HCT116 (cell line): Measurements from ENCODE around the gene HPX. TPM values are rescaled to one million over a fixed set of nuclear protein-coding genes. Genes with fewer than 3 reads are reported as not detected.

Experiments used
- ATAC-seq: fragments of 200-7000 bp; cut with Tn5 transposase; 2 replicates; pipeline ENCODE4 v1.9.1; 2020; ENCODE audit warnings: mild to moderate bottlenecking, moderate library complexity
- BruUV-seq: library from RNA; stranded (reverse); fragments of 400-500 nt; replicated peaks from 2 replicates; lab custom pipeline; 2021; lab: Mats Ljungman, UMichigan
- CTCF ChIA-PET: fragments of 300-600 bp; sonication (Branson Sonifier 250); formaldehyde crosslinking; loops from one replicate; lab custom pipeline; 2021; ENCODE audit warnings: antibody characterized with exemption; lab: Charles Lee
- POLR2A ChIA-PET: fragments of 300-600, 350-600 bp; sonication (Branson Sonifier 250); formaldehyde crosslinking; loops from one replicate; lab custom pipeline; 2021; ENCODE audit warnings: antibody characterized with exemption; lab: Charles Lee
- RAD21 ChIA-PET, 2 experiments: fragments of 300-600 bp; sonication (Branson Sonifier 250); formaldehyde crosslinking; loops; one replicate each; lab custom pipeline; 2023; ENCODE audit warnings: low total read pairs in 2 of 2; ENCODE audit not compliant: uncharacterized antibody in 2 of 2, unreplicated experiment in 2 of 2, low non-redundant PET in 1 of 2; lab: Charles Lee
- DNase-seq: peaks from one replicate; pipeline ENCODE4 v3.0.0-alpha.2; 2010; ENCODE audit warnings: low read depth, low spot score
- H2AFZ ChIP-seq: fragments of 200-600 bp; shearing (Covaris generic), sonication (generic); 2 replicates; pipeline ENCODE4 v1.6.1; 2017; ENCODE audit warnings: low read depth, mixed run types, mixed read lengths, antibody characterized with exemption, low read length; ENCODE audit not compliant: poor library complexity, severe bottlenecking
- H3K27ac ChIP-seq: 2 replicates; pipeline ENCODE4 v1.5.1; 2012; ENCODE audit warnings: low read depth, low read length
- H3K27me3 ChIP-seq: fragments of 200-600 bp; sonication (generic); 2 replicates; pipeline ENCODE4 v1.6.1; 2016; ENCODE audit warnings: mixed run types, low read length, mixed read lengths; ENCODE audit not compliant: insufficient read depth
- H3K36me3 ChIP-seq, 2 experiments: fragments of 200-500 bp in 1 of 2; fragments of 200-600 bp in 1 of 2; sonication (Bioruptor generic) in 1 of 2; sonication (generic) in 1 of 2; 2 replicates each; pipeline versions ENCODE4 v1.5.1 to v1.6.1; 2014 to 2016; ENCODE audit warnings: low read length in 2 of 2, inconsistent platforms in 1 of 2, mixed read lengths in 1 of 2, mixed run types in 1 of 2; ENCODE audit not compliant: insufficient read depth in 2 of 2, control insufficient read depth in 1 of 2
- H3K4me1 ChIP-seq, 2 experiments: fragments of 200-600 bp in 1 of 2; sonication (generic) in 1 of 2; 2 replicates each; pipeline versions ENCODE4 v1.5.1 to v1.6.1; 2012 to 2017; ENCODE audit warnings: low read length in 2 of 2, inconsistent platforms in 1 of 2, mild to moderate bottlenecking in 1 of 2, mixed read lengths in 1 of 2, mixed run types in 1 of 2, moderate library complexity in 1 of 2; ENCODE audit not compliant: insufficient read depth in 2 of 2, control insufficient read depth in 1 of 2
- H3K4me2 ChIP-seq: fragments of 200-600 bp; sonication (generic); 2 replicates; pipeline ENCODE4 v1.6.1; 2017; ENCODE audit warnings: mixed run types, low read length, mixed read lengths
- H3K4me3 ChIP-seq, 2 experiments: fragments of 200-600 bp in 1 of 2; sonication (generic) in 1 of 2; replicated peaks in 1 of 2; 2 replicates each; pipeline ENCODE4 v1.5.1; 2011 to 2016; ENCODE audit warnings: low read length in 2 of 2, control low read depth in 1 of 2, low read depth in 1 of 2, mild to moderate bottlenecking in 1 of 2, mixed read lengths in 1 of 2, mixed run types in 1 of 2
- H3K79me2 ChIP-seq: fragments of 200-600 bp; sonication (generic); 2 replicates; pipeline ENCODE4 v1.6.1; 2017; ENCODE audit warnings: mild to moderate bottlenecking, mixed run types, low read length, moderate library complexity, mixed read lengths; ENCODE audit not compliant: insufficient read depth
- H3K9ac ChIP-seq: fragments of 200-600 bp; sonication (generic); 2 replicates; pipeline ENCODE4 v1.6.1; 2016; ENCODE audit warnings: low read length, mixed read lengths
- H3K9me2 ChIP-seq: fragments of 200-600 bp; sonication (generic), shearing (Covaris generic); 2 replicates; pipeline ENCODE4 v1.6.1; 2017; ENCODE audit warnings: mixed run types, mild to moderate bottlenecking, moderate library complexity; ENCODE audit not compliant: insufficient read depth
- H3K9me3 ChIP-seq, 2 experiments: fragments of 200-500 bp in 1 of 2; fragments of 200-600 bp in 1 of 2; sonication (Bioruptor generic) in 1 of 2; sonication (generic) in 1 of 2; 2 replicates each; pipeline ENCODE4 v1.6.1; 2014 to 2017; ENCODE audit warnings: low read length in 2 of 2, mixed read lengths in 2 of 2, inconsistent platforms in 1 of 2, low read depth in 1 of 2, mild to moderate bottlenecking in 1 of 2, mixed run types in 1 of 2, moderate library complexity in 1 of 2; ENCODE audit not compliant: control insufficient read depth in 1 of 2, insufficient read depth in 1 of 2
- H4K20me1 ChIP-seq: fragments of 200-600 bp; sonication (generic), shearing (Covaris generic); 2 replicates; pipeline ENCODE4 v1.6.1; 2017; ENCODE audit warnings: mixed run types, mild to moderate bottlenecking, moderate library complexity; ENCODE audit not compliant: insufficient read depth
- CBX3 ChIP-seq: IDR thresholded peaks from 2 replicates; pipeline ENCODE4 v1.6.1; 2012; ENCODE audit warnings: low read depth
- EGR1 ChIP-seq: IDR thresholded peaks from 2 replicates; pipeline ENCODE4 v1.6.1; 2012; ENCODE audit warnings: low read depth
- ELF1 ChIP-seq: IDR thresholded peaks from 2 replicates; pipeline ENCODE4 v1.6.1; 2012; ENCODE audit warnings: low read depth, borderline replicate concordance
- EZH2 ChIP-seq: fragments of 200-600 bp; sonication (generic); IDR thresholded peaks from 2 replicates; pipeline ENCODE4 v1.6.1; 2017; ENCODE audit warnings: antibody characterized with exemption, mixed run types
- FOSL1 ChIP-seq: IDR thresholded peaks from 2 replicates; pipeline ENCODE4 v1.6.1; 2012; ENCODE audit warnings: low read depth
- POLR2AphosphoS5 ChIP-seq: IDR thresholded peaks from 2 replicates; pipeline ENCODE4 v1.6.1; 2011; ENCODE audit warnings: mild to moderate bottlenecking, low read depth, low read length, moderate library complexity
- SP1 ChIP-seq: IDR thresholded peaks from 2 replicates; pipeline ENCODE4 v1.6.1; 2012; ENCODE audit warnings: low read depth
- SRF ChIP-seq: IDR thresholded peaks from 2 replicates; pipeline ENCODE4 v1.6.1; 2012; ENCODE audit warnings: low read depth
- TCF7L2 ChIP-seq: IDR thresholded peaks from 2 replicates; pipeline ENCODE4 v1.7.0; 2011; ENCODE audit warnings: borderline replicate concordance, inconsistent platforms; ENCODE audit not compliant: insufficient read depth, insufficient read length; ENCODE audit errors: extremely low read depth
- YY1 ChIP-seq: IDR thresholded peaks from 2 replicates; pipeline ENCODE4 v1.6.1; 2011; ENCODE audit warnings: low read length, low read depth, moderate library complexity, mild to moderate bottlenecking; ENCODE audit not compliant: insufficient replicate concordance; ENCODE audit errors: extremely low read depth
- ZNF274 ChIP-seq: fragments of 200-500 bp; sonication (Bioruptor generic); IDR thresholded peaks from 2 replicates; pipeline ENCODE4 v1.6.1; 2014; ENCODE audit warnings: mild to moderate bottlenecking, low read depth, low read length, inconsistent platforms
- intact Hi-C: fragments of 100-400 bp; cut with micrococcal nuclease; formaldehyde crosslinking; loops from 2 replicates; pipeline ENCODE4 v1.10.0; 2022
- total RNA-seq: library from RNA; stranded (reverse); gene quantifications from one replicate; pipeline ENCODE4 v1.2.1, GENCODE V29; 2021; ENCODE audit not compliant: unreplicated experiment
- TF ChIP-seq, protein P1 (sequence below): IDR thresholded peaks from 2 replicates; pipeline ENCODE4 v1.6.1; 2012
- TF ChIP-seq, protein P2 (sequence below): IDR thresholded peaks from 2 replicates; pipeline ENCODE4 v1.6.1; 2011; ENCODE audit warnings: mild to moderate bottlenecking, low read length, moderate library complexity; ENCODE audit not compliant: insufficient replicate concordance; ENCODE audit errors: extremely low read depth
- TF ChIP-seq, protein P3 (sequence below): IDR thresholded peaks from 2 replicates; pipeline ENCODE4 v1.6.1; 2012
- TF ChIP-seq, protein P4 (sequence below): IDR thresholded peaks from 2 replicates; pipeline ENCODE4 v1.6.1; 2012; ENCODE audit warnings: low read depth
- TF ChIP-seq, protein P5 (sequence below), 3 experiments: fragments of 200-600 bp in 1 of 3; sonication (generic) in 1 of 3; IDR thresholded peaks in 2 of 3; conservative IDR thresholded peaks in 1 of 3; 2 replicates each; pipeline ENCODE4 v1.5.1; 2012 to 2017; ENCODE audit warnings: low read depth in 2 of 3, low read length in 2 of 3, antibody characterized with exemption in 1 of 3, borderline replicate concordance in 1 of 3, control low read depth in 1 of 3, mild to moderate bottlenecking in 1 of 3, mixed read lengths in 1 of 3, mixed run types in 1 of 3, moderate library complexity in 1 of 3; ENCODE audit not compliant: insufficient read depth in 1 of 3

HPX gene
- total RNA-seq, 1 experiment from 2014 or later, result 4.6 TPM

DNA sequence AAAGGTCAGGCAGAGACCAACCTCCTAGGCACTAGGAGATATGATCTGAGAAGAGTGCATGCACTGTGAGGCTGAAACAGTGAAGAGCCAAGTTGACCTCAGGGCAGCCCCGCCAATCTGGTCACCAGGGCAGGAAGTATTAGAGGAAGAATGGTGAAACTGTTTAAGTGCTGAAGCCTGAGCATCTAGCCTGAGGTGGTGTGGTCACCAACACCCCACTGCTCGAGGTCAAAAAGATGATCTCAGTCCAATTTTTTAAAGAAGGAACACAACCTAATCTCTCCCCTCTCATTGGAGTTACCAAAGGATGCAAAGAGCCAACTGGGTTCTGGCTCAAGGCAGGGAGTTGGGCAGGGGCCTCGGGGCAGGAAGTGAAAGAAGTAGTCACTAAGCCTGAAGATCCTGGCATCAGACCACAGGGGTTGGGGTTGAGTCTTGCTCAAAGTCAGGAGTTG is 25.9 kb downstream of the HPX start:
- TF ChIP-seq, protein P1, sequence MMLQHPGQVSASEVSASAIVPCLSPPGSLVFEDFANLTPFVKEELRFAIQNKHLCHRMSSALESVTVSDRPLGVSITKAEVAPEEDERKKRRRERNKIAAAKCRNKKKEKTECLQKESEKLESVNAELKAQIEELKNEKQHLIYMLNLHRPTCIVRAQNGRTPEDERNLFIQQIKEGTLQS, result no peak
- TF ChIP-seq POLR2AphosphoS5 (no peak), ZNF274 (no peak), EZH2 (no peak), SRF (no peak), EGR1 (no peak), YY1 (no peak), SP1 (no peak), CBX3 (no peak), ELF1 (no peak), FOSL1 (no peak), TCF7L2 (no peak)
- TF ChIP-seq, protein P2, sequence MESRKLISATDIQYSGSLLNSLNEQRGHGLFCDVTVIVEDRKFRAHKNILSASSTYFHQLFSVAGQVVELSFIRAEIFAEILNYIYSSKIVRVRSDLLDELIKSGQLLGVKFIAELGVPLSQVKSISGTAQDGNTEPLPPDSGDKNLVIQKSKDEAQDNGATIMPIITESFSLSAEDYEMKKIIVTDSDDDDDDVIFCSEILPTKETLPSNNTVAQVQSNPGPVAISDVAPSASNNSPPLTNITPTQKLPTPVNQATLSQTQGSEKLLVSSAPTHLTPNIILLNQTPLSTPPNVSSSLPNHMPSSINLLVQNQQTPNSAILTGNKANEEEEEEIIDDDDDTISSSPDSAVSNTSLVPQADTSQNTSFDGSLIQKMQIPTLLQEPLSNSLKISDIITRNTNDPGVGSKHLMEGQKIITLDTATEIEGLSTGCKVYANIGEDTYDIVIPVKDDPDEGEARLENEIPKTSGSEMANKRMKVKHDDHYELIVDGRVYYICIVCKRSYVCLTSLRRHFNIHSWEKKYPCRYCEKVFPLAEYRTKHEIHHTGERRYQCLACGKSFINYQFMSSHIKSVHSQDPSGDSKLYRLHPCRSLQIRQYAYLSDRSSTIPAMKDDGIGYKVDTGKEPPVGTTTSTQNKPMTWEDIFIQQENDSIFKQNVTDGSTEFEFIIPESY, result no peak
- TF ChIP-seq, protein P3, sequence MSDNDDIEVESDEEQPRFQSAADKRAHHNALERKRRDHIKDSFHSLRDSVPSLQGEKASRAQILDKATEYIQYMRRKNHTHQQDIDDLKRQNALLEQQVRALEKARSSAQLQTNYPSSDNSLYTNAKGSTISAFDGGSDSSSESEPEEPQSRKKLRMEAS, result no peak
- TF ChIP-seq, protein P4, sequence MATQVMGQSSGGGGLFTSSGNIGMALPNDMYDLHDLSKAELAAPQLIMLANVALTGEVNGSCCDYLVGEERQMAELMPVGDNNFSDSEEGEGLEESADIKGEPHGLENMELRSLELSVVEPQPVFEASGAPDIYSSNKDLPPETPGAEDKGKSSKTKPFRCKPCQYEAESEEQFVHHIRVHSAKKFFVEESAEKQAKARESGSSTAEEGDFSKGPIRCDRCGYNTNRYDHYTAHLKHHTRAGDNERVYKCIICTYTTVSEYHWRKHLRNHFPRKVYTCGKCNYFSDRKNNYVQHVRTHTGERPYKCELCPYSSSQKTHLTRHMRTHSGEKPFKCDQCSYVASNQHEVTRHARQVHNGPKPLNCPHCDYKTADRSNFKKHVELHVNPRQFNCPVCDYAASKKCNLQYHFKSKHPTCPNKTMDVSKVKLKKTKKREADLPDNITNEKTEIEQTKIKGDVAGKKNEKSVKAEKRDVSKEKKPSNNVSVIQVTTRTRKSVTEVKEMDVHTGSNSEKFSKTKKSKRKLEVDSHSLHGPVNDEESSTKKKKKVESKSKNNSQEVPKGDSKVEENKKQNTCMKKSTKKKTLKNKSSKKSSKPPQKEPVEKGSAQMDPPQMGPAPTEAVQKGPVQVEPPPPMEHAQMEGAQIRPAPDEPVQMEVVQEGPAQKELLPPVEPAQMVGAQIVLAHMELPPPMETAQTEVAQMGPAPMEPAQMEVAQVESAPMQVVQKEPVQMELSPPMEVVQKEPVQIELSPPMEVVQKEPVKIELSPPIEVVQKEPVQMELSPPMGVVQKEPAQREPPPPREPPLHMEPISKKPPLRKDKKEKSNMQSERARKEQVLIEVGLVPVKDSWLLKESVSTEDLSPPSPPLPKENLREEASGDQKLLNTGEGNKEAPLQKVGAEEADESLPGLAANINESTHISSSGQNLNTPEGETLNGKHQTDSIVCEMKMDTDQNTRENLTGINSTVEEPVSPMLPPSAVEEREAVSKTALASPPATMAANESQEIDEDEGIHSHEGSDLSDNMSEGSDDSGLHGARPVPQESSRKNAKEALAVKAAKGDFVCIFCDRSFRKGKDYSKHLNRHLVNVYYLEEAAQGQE, result no peak
- TF ChIP-seq, protein P5, sequence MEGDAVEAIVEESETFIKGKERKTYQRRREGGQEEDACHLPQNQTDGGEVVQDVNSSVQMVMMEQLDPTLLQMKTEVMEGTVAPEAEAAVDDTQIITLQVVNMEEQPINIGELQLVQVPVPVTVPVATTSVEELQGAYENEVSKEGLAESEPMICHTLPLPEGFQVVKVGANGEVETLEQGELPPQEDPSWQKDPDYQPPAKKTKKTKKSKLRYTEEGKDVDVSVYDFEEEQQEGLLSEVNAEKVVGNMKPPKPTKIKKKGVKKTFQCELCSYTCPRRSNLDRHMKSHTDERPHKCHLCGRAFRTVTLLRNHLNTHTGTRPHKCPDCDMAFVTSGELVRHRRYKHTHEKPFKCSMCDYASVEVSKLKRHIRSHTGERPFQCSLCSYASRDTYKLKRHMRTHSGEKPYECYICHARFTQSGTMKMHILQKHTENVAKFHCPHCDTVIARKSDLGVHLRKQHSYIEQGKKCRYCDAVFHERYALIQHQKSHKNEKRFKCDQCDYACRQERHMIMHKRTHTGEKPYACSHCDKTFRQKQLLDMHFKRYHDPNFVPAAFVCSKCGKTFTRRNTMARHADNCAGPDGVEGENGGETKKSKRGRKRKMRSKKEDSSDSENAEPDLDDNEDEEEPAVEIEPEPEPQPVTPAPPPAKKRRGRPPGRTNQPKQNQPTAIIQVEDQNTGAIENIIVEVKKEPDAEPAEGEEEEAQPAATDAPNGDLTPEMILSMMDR (IDR thresholded peaks at IDR 0.05 in 2 of 3, conservative IDR thresholded peaks at IDR 0.05 in 1 of 3; ENCODE audit: borderline replicate concordance in 1 of 3, insufficient read depth in 1 of 3, low read depth in 2 of 3, low read length in 2 of 3), result no peak
- ATAC-seq, result no peak
- H3K79me2 ChIP-seq, result no peaks in the 10 kb centered on the region
- H2AFZ ChIP-seq, result no peak overlapping the region
- no peaks in the 10 kb centered on the region for H4K20me1 ChIP-seq
- DNase-seq, result no peak
- intact Hi-C loops, result no loop called here
- ChIA-PET RAD21 (no interaction called here), POLR2A (no interaction called here), CTCF (no interaction called here)
- H3K36me3 ChIP-seq, result no peaks in the 10 kb centered on the region
- no peaks in the 10 kb centered on the region for H3K27me3 ChIP-seq
- peaks cover 3 to 5% of the 10 kb centered on the region in 2 experiments; a peak in 2 of 4 replicates for H3K4me1 ChIP-seq
- H3K9me2 ChIP-seq, result no peaks in the 10 kb centered on the region
- H3K9ac ChIP-seq, result no peak overlapping the region
- no peak overlapping the region for H3K4me2 ChIP-seq
- no peak overlapping the region for H3K4me3 ChIP-seq
- BruUV-seq, result no TSS peak
- H3K9me3 ChIP-seq, result no peaks in the 10 kb centered on the region
- H3K27ac ChIP-seq, result no peak overlapping the region
